Pancreas (tissue), 10 donors: ENCODE measurements around the gene DCTN4. TPM values are rescaled to one million over a fixed set of nuclear protein-coding genes. Genes with fewer than 3 reads are reported as not detected.

Experiments used
- ATAC-seq, 4 donors: fragments of 200-7000 bp; cut with Tn5 transposase; one replicate each; pipeline versions ENCODE4 v1.8.0 to v1.9.1; 2020; ENCODE audit warnings: mild to moderate bottlenecking in 4 of 4, moderate library complexity in 4 of 4
- DNase-seq, 6 donors: peaks; one replicate each; pipeline ENCODE4 v3.0.0-alpha.2; 2020
- FAIRE-seq: peaks from 2 replicates; lab custom pipeline; 2012; peaks lifted over from hg19 to GRCh38; lab: Jason Lieb, UNC
- H3K27ac ChIP-seq, 4 donors: fragments of 200-600 bp; sonication (generic); 1 replicate in 3 of 4; 2 replicates in 1 of 4; pipeline versions ENCODE4 v1.5.0 to v1.8.0; 2020
- H3K27me3 ChIP-seq, 4 donors: fragments of 200-600 bp; one replicate each; pipeline ENCODE4 v1.8.0; 2021
- H3K36me3 ChIP-seq, 3 donors: fragments of 200-600 bp; sonication (generic) in 1 of 3; one replicate each; pipeline versions ENCODE4 v1.5.0 to v1.8.0; 2020 to 2021
- H3K4me1 ChIP-seq, 3 donors: fragments of 200-600 bp; one replicate each; pipeline ENCODE4 v1.8.0; 2021
- H3K4me3 ChIP-seq, 4 donors: fragments of 200-600 bp; sonication (generic) in 2 of 4; one replicate each; pipeline versions ENCODE4 v1.5.0 to v1.8.0; 2020 to 2021
- H3K9me3 ChIP-seq, 4 donors: fragments of 200-600 bp; one replicate each; pipeline ENCODE4 v1.8.0; 2021
- WGBS, 2 donors: extraction: QIAGEN DNeasy Blood & Tissue Kit; methylation state at CpG; one replicate each; pipeline ENCODE4 v1.1.7; 2013; 5-methylcytosine and 5-hydroxymethylcytosine counted together
- intact Hi-C, 3 donors: fragments of 100-400 bp; cut with DNase I; formaldehyde crosslinking; loops; one replicate each; pipeline versions ENCODE4 v1.11.1 to v1.14.2; 2022
- polyA plus RNA-seq, 2 donors: library from polyadenylated mRNA; stranded (reverse); fragments of 200-250 nt; gene quantifications; one replicate each; pipeline ENCODE4 v1.2.3, GENCODE V29; 2013
- total RNA-seq, 6 donors: library from RNA; stranded (reverse); fragmentation: NEBNext Ultra II Directional in 4 of 6; extraction: Animal tissue kit (Norgen Biotek cat#: 25700) in 4 of 6; gene quantifications; one replicate each; pipeline versions ENCODE4 v1.2.1 to v1.2.4, GENCODE V29; 2021 to 2023
- TF ChIP-seq, protein P1 (sequence below), 4 donors: fragments of 200-600 bp; sonication (generic) in 3 of 4; IDR thresholded peaks; one replicate each; pipeline versions ENCODE4 v1.5.0 to v1.8.0; 2021; ENCODE audit warnings: antibody characterized with exemption in 4 of 4
- donor health status: healthy with polysubstance abuse.
- donor health status: DM: no; HTN: no; CAD: no; lungs with moderate emphysema.
- donor health status: DM: no; HTN: no; CAD: no.
- donor health status: control.
- donor health status: control.
- donor health status: Bipolar disorder and iron deficiency.
- donor health status: DM: yes; HTN: yes; CAD: no.
- donor health status: DM: no; HTN: no; CAD: no.
- donor health status: DM: no; HTN: no; CAD: no.
- donor health status: DM: yes; HTN: yes; CAD: no.

Gene DCTN4
- total and polyA plus RNA-seq, 8 donors = 13.8 to 61.1 (median 45.1) TPM

DNA sequence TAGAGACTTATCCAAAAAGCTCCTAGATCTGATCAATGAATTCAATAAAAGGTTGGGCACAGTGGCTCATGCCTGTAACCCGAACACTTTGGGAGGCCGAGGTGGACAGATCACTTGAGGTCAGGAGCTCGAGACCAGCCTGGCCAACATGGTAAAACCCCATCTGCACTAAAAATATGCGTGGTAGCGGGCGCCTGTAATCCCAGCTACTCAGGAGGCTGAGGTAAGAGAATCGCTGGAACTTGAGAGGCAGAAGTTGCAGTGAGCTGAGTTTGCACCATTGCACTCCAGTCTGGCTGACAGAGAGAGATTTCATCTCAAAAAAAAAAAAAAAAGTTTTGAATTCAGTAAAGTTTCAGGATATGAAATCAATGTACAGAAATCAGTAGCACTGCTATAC, 20.0 kb downstream of the DCTN4 start:
- H3K4me3 ChIP-seq = no peak overlapping the region
- FAIRE-seq = no peak
- no peaks in the 10 kb centered on the region for H3K27me3 ChIP-seq
- DNase-seq = no peak
- ATAC-seq = no peak
- 95 to 99% methylated on average over 7 of the region's 7 CpGs for WGBS, 2 donors
- H3K36me3 ChIP-seq = no peaks in the 10 kb centered on the region
- no peak overlapping the region for H3K27ac ChIP-seq
- no peaks in the 10 kb centered on the region for H3K9me3 ChIP-seq
- H3K4me1 ChIP-seq = peaks cover 0 to 12% (median 0%) of the 10 kb centered on the region in 3 donors
- intact Hi-C loops = no loop called here
- TF ChIP-seq, protein P1, sequence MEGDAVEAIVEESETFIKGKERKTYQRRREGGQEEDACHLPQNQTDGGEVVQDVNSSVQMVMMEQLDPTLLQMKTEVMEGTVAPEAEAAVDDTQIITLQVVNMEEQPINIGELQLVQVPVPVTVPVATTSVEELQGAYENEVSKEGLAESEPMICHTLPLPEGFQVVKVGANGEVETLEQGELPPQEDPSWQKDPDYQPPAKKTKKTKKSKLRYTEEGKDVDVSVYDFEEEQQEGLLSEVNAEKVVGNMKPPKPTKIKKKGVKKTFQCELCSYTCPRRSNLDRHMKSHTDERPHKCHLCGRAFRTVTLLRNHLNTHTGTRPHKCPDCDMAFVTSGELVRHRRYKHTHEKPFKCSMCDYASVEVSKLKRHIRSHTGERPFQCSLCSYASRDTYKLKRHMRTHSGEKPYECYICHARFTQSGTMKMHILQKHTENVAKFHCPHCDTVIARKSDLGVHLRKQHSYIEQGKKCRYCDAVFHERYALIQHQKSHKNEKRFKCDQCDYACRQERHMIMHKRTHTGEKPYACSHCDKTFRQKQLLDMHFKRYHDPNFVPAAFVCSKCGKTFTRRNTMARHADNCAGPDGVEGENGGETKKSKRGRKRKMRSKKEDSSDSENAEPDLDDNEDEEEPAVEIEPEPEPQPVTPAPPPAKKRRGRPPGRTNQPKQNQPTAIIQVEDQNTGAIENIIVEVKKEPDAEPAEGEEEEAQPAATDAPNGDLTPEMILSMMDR (IDR thresholded peaks at IDR 0.05) = no peak

DNA sequence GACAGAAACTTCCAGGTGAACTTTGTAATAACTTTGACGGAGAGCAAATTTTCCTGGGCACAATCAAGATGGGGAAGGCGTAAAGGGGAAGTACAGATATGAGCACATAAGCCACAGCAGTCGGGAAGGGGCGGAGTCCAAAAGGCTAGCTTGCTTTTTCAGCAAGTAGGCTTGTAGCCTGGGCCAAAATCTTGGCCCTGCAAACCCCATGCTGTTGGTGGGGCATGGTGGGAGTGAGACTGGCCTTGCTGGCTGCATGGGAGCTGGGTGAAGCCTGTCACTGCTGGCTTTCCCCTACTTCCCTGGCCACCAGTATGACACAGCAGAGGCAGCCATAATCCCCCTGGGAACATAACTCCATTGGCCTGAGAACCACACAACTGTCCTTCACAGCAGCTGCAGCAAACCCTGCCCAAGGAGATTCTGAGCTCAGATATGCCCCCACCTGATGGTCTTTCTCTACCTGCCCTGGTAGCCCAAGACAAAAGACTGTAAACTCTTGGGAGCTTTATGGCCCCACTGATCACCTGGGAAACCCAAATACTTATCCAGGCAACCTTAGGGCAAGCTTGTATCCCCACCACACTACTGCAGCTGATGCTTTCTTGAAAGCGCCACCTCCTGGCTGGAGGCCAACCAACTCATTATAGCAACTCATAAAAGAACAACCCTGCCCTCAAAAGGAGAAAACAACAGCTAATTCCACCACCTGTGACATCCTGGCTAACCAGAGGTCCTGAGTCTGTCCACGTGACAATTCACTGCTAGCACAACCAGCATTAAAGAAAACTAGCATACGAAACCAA, 24.0 kb downstream of the DCTN4 start:
- DNase-seq = peak in 2 of 6 donors; percentile 45 to 55
- no peaks in the 10 kb centered on the region for H3K9me3 ChIP-seq
- H3K36me3 ChIP-seq = peaks cover 0 to 30% (median 21%) of the 10 kb centered on the region in 3 donors
- H3K4me3 ChIP-seq = no peak overlapping the region
- intact Hi-C loops = no loop called here
- peak overlapping the region in 2 of 4 donors; percentile 26 to 49 for H3K27ac ChIP-seq
- 87 to 89% methylated on average over 7 of the region's 7 CpGs for WGBS, 2 donors
- peak; percentile 43 to 81 (median 66) for ATAC-seq
- FAIRE-seq = no peak
- no peaks in the 10 kb centered on the region for H3K27me3 ChIP-seq
- peaks cover 0 to 4% (median 0%) of the 10 kb centered on the region in 3 donors for H3K4me1 ChIP-seq
- TF ChIP-seq, protein P1 (IDR thresholded peaks at IDR 0.05) = no peak

DNA sequence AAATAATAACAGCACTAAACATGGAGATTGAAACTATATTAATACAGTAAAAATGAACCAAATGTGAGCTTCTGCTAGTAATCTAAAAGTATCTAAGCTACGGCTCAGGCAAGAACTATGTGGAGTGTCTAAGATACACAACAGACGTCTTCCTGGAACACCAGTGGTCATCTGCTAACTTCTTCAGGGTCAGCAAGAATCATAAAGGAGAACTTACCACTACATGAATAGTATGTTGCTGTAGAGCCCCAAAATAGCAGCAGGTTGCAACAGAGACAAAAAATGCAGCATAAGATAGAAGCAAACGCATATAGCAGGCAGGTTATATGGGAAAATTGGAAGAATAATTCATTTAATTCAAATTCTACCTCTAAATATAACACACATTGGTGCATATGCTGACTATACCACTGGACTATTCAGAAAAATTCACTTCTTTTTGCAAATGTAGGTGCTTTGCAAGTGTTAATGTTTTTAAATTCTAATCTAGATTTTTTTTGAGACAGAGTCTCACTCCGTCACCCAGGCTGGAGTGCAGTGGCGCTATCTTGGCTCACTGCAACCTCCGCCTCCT, 27.1 kb downstream of the DCTN4 start:
- DNase-seq (no peak), FAIRE-seq (no peak), ATAC-seq (peak in 2 of 4 donors; percentile 69 to 81)
- H3K36me3 ChIP-seq = peaks cover 0 to 51% (median 23%) of the 10 kb centered on the region in 3 donors
- H3K4me1 ChIP-seq = no peaks in the 10 kb centered on the region
- no peaks in the 10 kb centered on the region for H3K9me3 ChIP-seq
- TF ChIP-seq, protein P1 (IDR thresholded peaks at IDR 0.05) = no peak
- H3K4me3 ChIP-seq = no peak overlapping the region
- no peak overlapping the region for H3K27ac ChIP-seq
- intact Hi-C loops = no loop called here
- no peaks in the 10 kb centered on the region for H3K27me3 ChIP-seq
- 90 to 92% methylated on average over 6 of the region's 6 CpGs for WGBS, 2 donors

DNA sequence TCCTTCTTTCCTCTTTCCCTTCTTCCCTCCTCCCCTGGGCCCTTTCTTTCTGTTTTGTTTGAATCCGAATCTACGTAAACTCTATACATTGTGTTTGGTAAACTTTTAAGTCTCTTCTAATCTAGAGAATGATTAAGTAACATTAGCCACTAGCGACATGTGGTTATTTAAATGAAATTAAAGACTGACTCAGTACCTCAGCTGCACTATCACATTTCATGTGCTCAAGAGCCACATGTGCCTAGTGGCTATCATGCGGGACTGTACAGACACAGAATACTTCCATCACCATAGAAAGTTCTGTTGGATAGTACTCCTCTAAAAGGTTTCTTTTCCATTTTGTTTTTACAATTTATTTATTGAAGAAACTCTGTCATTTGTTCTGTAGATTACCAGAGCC, 29.0 kb downstream of the DCTN4 start:
- Histone ChIP-seq H3K4me1 (no peaks in the 10 kb centered on the region), H3K27me3 (no peaks in the 10 kb centered on the region), H3K36me3 (peaks cover 0 to 61% (median 23%) of the 10 kb centered on the region in 3 donors), H3K9me3 (no peaks in the 10 kb centered on the region), H3K27ac (no peak overlapping the region), H3K4me3 (no peak overlapping the region)
- WGBS, 2 donors = 97% methylated on average over 4 of the region's 4 CpGs
- no peak for DNase-seq
- TF ChIP-seq, protein P1 (IDR thresholded peaks at IDR 0.05) = no peak
- no peak for FAIRE-seq
- ATAC-seq = no peak
- intact Hi-C loops = no loop called here
